DND-41 (cell line): ENCODE data around the gene ZNF254.

ENCODE experiments used
- ATAC-seq: fragments of 200-7000 bp; cut with Tn5 transposase; 3 replicates; pipeline ENCODE4 v1.9.1; 2021; ENCODE audit warnings: low read depth; ENCODE audit not compliant: insufficient read depth
- DNase-seq: peaks from one replicate; pipeline ENCODE4 v3.0.0-alpha.2; 2020
- H2AFZ ChIP-seq: 2 replicates; pipeline ENCODE4 v1.6.0; 2012; ENCODE audit warnings: low read depth, low read length
- H3K27ac ChIP-seq: 2 replicates; pipeline ENCODE4 v1.5.1; 2012; ENCODE audit warnings: low read length, inconsistent platforms
- H3K27me3 ChIP-seq: fragments of 200-600 bp; sonication (generic); 2 replicates; pipeline ENCODE4 v1.6.0; 2012; ENCODE audit warnings: low read length, mild to moderate bottlenecking, inconsistent platforms; ENCODE audit not compliant: insufficient read depth, poor library complexity
- H3K36me3 ChIP-seq: 2 replicates; pipeline ENCODE4 v1.5.1; 2012; ENCODE audit warnings: low read length, inconsistent platforms; ENCODE audit not compliant: insufficient read depth
- H3K4me1 ChIP-seq: 2 replicates; pipeline ENCODE4 v1.5.1; 2012; ENCODE audit warnings: mild to moderate bottlenecking, low read length; ENCODE audit not compliant: insufficient read depth
- H3K4me2 ChIP-seq: 2 replicates; pipeline ENCODE4 v1.6.0; 2012; ENCODE audit warnings: mild to moderate bottlenecking, moderate library complexity, low read length, inconsistent platforms; ENCODE audit not compliant: insufficient read depth
- H3K4me3 ChIP-seq, 2 experiments: fragments of 200-600 bp in 1 of 2; shearing (Covaris generic) in 1 of 2; 2 replicates each; pipeline ENCODE4 v1.5.1; 2012 to 2016; ENCODE audit warnings: inconsistent platforms in 2 of 2, low read length in 2 of 2, mild to moderate bottlenecking in 2 of 2, low read depth in 1 of 2, moderate library complexity in 1 of 2
- H3K79me2 ChIP-seq: 2 replicates; pipeline ENCODE4 v1.6.0; 2012; ENCODE audit warnings: low read length, inconsistent platforms; ENCODE audit not compliant: insufficient read depth
- H3K9ac ChIP-seq: 2 replicates; pipeline ENCODE4 v1.6.0; 2012; ENCODE audit warnings: low read depth, mild to moderate bottlenecking, inconsistent platforms, low read length, moderate library complexity
- H3K9me3 ChIP-seq: 2 replicates; pipeline ENCODE4 v1.5.1; 2012; ENCODE audit warnings: low read length, moderate library complexity, mild to moderate bottlenecking, inconsistent platforms; ENCODE audit not compliant: insufficient read depth, severe bottlenecking
- H4K20me1 ChIP-seq: 2 replicates; pipeline ENCODE4 v1.6.0; 2012; ENCODE audit warnings: low read length; ENCODE audit not compliant: insufficient read depth
- EZH2 ChIP-seq: IDR thresholded peaks from 3 replicates; pipeline ENCODE4 v1.6.1; 2012; ENCODE audit warnings: borderline replicate concordance, low read depth, mild to moderate bottlenecking, moderate library complexity, low read length, inconsistent platforms; ENCODE audit not compliant: severe bottlenecking
- TF ChIP-seq, protein P1 (sequence below): IDR thresholded peaks from 2 replicates; pipeline ENCODE4 v1.5.1; 2012; ENCODE audit warnings: borderline replicate concordance, low read length, moderate library complexity, mild to moderate bottlenecking; ENCODE audit not compliant: poor library complexity, severe bottlenecking; ENCODE audit errors: extremely low read depth

ZNF254 gene

GRCh38 chr19:24053601-24054000 is 33.4 kb upstream of the ZNF254 start:
- no peaks in the 10 kb centered on the region for H3K9me3 ChIP-seq
- peaks cover 2% of the 10 kb centered on the region; the same call in 1 of the 2 replicates for H3K79me2 ChIP-seq
- H3K4me3 ChIP-seq, result no peak overlapping the region
- H3K27ac ChIP-seq, result no peak overlapping the region
- no peak overlapping the region for H3K9ac ChIP-seq
- H3K4me1 ChIP-seq, result no peaks in the 10 kb centered on the region
- TF ChIP-seq EZH2, result no peak
- TF ChIP-seq, protein P1, sequence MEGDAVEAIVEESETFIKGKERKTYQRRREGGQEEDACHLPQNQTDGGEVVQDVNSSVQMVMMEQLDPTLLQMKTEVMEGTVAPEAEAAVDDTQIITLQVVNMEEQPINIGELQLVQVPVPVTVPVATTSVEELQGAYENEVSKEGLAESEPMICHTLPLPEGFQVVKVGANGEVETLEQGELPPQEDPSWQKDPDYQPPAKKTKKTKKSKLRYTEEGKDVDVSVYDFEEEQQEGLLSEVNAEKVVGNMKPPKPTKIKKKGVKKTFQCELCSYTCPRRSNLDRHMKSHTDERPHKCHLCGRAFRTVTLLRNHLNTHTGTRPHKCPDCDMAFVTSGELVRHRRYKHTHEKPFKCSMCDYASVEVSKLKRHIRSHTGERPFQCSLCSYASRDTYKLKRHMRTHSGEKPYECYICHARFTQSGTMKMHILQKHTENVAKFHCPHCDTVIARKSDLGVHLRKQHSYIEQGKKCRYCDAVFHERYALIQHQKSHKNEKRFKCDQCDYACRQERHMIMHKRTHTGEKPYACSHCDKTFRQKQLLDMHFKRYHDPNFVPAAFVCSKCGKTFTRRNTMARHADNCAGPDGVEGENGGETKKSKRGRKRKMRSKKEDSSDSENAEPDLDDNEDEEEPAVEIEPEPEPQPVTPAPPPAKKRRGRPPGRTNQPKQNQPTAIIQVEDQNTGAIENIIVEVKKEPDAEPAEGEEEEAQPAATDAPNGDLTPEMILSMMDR, result no peak
- peaks cover 90% of the 10 kb centered on the region for H3K36me3 ChIP-seq
- H3K27me3 ChIP-seq, result no peaks in the 10 kb centered on the region
- no peak for ATAC-seq
- no peaks in the 10 kb centered on the region for H4K20me1 ChIP-seq
- H2AFZ ChIP-seq, result no peak overlapping the region
- DNase-seq, result no peak
- no peak overlapping the region for H3K4me2 ChIP-seq

- ATAC-seq (no peak), DNase-seq (no peak)
- Histone ChIP-seq H3K9me3 (no peaks in the 10 kb centered on the region), H4K20me1 (no peaks in the 10 kb centered on the region), H2AFZ (no peak overlapping the region), H3K27ac (no peak overlapping the region), H3K4me1 (no peaks in the 10 kb centered on the region), H3K36me3 (peaks cover 91% of the 10 kb centered on the region), H3K4me3 (no peak overlapping the region), H3K79me2 (0 out of 2 replicates have a peak, but pooled peaks cover 2% of the 10 kb centered on the region), H3K27me3 (no peaks in the 10 kb centered on the region), H3K9ac (no peak overlapping the region), H3K4me2 (no peak overlapping the region)
- no peak for TF ChIP-seq EZH2
- TF ChIP-seq, protein P1, result no peak
These were observed 32.7 kb upstream of the ZNF254 start for GRCh38 chr19:24054044-24054935.

- peaks cover 92% of the 10 kb centered on the region for H3K36me3 ChIP-seq
- no peak for TF ChIP-seq EZH2
- TF ChIP-seq, protein P1, result no peak
These were observed 31.4 kb upstream of the ZNF254 start for GRCh38 chr19:24055548-24055947.

More at GRCh38 chr19:24055548-24055947, 31.4 kb upstream of the ZNF254 start:
- H3K9ac ChIP-seq, result no peak overlapping the region
- DNase-seq (no peak), ATAC-seq (no peak)
- H2AFZ ChIP-seq, result no peak overlapping the region
- H3K27ac ChIP-seq, result no peak overlapping the region
- H4K20me1 ChIP-seq, result no peaks in the 10 kb centered on the region
- H3K4me2 ChIP-seq, result no peak overlapping the region
- no peaks in the 10 kb centered on the region for H3K4me1 ChIP-seq
- H3K9me3 ChIP-seq, result no peaks in the 10 kb centered on the region
- no peaks in the 10 kb centered on the region for H3K79me2 ChIP-seq
- H3K27me3 ChIP-seq, result no peaks in the 10 kb centered on the region
- H3K4me3 ChIP-seq, result no peak overlapping the region
